Skin epidermis (tissue), 12 donors: Measurements from ENCODE around the gene TTC38.
"Not testable (repeated sequence)": the region's sequence is repeated elsewhere in the genome, so short reads cannot be mapped to it uniquely, and the experiment has no call there.

Experiments
- H3K27ac ChIP-seq, 21 experiments: fragments of 200-600 bp; sonication (generic) in 11 of 21; one replicate each; pipeline ENCODE4 v1.5.0; 2020; ENCODE audit warnings: mild to moderate bottlenecking in 3 of 21, inconsistent platforms in 2 of 21, moderate library complexity in 2 of 21
- H3K4me3 ChIP-seq, 7 experiments: fragments of 200-600 bp; sonication (generic) in 2 of 7; one replicate each; pipeline ENCODE4 v1.5.0; 2020; ENCODE audit warnings: inconsistent platforms in 2 of 7, mild to moderate bottlenecking in 2 of 7, moderate library complexity in 1 of 7

TTC38 gene

GRCh38 chr22:46290843-46291785 lies 23.3 kb downstream of the TTC38 start:
- no peak overlapping the region for H3K4me3 ChIP-seq
- H3K27ac ChIP-seq = no peak overlapping the region

DNA sequence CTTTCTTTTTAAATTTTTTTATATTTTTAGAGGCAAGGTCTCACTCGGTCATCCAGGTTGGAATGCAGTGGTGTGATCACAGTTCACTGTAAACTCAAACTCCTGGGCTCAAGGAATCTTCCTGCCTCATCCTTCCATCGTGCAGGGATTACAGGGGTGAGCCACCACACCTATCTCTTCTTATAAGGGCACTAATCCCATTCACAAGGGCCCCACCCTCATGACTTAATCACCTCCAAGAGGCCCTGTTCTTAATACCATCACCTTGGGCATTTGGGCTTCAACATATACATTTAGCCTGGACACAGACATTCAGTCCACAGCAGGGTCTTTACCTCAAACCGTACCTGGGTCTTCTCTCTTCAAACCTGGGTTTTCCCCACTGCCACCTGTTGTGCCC lies 24.4 kb downstream of the TTC38 start:
- Histone ChIP-seq H3K4me3 (no peak overlapping the region), H3K27ac (peak overlapping the region in 2 of 21 experiments; percentile 9 to 17)

DNA sequence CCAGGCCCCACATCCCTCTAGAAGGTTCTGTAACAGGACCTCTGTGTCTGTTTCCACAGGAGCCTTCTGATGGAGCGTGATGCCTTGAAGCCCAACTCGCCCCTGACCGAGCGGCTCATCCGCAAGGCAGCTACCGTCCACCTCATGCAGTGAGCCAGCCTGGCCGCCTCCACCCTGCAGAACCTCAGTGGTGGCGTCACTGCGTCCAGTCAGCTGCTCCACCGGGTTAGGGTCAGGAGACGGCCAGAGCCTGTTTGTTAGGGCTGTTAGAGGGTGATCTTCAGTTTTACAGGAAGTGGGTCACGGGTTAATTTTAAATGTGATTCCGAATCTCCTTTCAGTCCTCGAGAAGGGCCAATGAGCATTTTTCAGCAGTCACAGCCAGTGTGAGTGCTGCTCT lies 24.9 kb downstream of the TTC38 start:
- Histone ChIP-seq H3K4me3 (no peak overlapping the region), H3K27ac (peak overlapping the region in 6 of 21 experiments; percentile 9 to 82 (median 60))

DNA sequence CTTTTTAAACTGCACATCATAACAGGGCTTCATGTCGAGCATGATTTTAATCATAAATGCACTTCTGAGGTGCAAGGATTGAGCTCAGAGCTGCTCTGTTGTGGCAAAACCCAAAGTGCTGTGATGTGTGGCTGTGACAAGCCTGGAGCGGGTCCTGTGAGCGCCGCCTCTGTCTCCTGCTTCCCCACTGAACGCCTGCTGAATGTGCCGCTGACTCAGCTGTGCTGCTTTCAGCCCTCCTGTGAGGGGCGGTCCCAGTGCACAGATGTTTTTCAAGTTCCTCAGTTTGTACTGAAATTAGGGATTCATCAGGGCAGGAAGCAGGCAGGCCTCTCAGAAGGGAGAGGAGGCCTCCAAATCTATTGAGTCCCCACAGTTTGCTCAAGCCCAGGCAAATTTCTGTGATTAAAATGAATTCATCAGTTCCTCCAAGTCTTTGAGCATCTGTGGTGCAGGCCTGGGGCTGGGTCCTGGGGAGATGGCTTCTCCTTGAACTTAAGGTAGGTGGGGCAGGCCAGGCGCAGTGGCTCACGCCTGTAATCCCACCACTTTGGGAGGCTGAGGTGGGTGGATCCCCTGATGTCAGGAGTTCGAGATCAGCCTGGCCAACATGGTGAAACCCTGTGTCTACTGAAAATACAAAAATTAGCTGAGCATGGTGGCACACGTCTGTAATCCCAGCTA lies 25.9 kb downstream of the TTC38 start:
- H3K27ac ChIP-seq = peak overlapping the region in 12 of 21 experiments; percentile 22 to 82 (median 55)
- H3K4me3 ChIP-seq = no peak overlapping the region

DNA sequence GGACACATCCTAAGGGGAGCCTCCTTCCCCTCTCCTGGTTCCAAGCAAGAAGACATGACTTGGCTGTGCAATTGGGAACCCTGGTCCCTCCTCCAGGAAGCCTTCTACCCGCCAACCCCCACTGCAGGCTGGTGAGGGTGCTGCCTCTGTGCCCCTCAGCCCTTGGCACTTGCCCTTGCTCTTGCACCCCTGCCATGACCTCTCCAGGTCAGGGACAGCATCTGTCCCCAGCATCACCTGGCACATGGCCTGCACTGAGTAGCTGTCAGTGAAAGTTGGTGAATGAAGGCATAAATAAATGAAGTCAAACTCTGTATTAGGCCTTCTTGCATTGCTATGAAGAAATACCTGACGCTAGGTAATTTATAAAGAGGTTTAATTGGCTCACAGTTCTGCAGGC lies 27.0 kb downstream of the TTC38 start:
- Histone ChIP-seq H3K4me3 (no peak overlapping the region), H3K27ac (peak overlapping the region in 1 of 21 experiments; percentile 94)

GRCh38 chr22:46295277-46295971 lies 27.6 kb downstream of the TTC38 start:
- Histone ChIP-seq H3K27ac (peak overlapping the region in 17 of 21 experiments; percentile 76 to 97 (median 94)), H3K4me3 (peak overlapping the region in 6 of 7 experiments; percentile 51 to 73 (median 66))

- H3K27ac ChIP-seq = peak within 1 kb of the TSS; percentile 14 to 97 (median 93)
- H3K4me3 ChIP-seq = peak within 1 kb of the TSS; percentile 51 to 73 (median 66)
Measured at GRCh38 chr22:46296257-46297150, 28.7 kb downstream of the TTC38 start, which contains the start of gene GTSE1. TSS of gene GTSE1 (plus strand) at chr22:46296870. CDS start at chr22:46297401, 531 bp downstream.

DNA sequence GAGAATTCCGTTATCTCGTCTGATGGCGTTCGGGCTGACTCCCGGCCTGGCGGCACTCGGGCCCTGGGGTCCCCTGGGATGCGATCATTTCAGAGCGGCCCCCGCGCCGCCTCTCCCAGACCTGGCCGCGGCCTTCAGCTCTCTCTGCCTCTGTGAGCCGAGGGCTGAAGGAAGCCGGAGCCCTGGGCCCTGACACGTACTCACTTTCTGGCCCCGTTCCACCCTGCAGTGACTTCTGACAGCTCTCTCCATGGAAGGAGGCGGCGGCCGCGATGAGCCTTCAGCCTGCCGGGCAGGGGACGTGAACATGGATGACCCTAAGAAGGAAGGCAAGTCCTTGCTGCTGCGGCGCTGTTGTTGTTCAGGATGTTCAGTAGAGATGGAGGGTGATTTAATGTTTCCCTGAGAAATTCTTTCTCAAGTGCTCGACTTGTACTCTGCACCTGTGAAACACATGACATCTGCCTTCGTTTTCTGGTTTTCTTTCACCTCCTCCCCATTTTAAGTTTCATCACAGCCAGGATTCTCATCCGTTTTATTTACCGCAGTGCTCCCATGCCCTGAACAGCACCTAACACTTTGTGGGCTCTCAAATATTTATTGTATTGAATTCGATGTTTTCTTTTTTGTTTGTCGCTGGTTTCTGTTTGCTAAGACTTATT lies 29.5 kb downstream of the TTC38 start:
- peak overlapping the region in 13 of 21 experiments; percentile 22 to 97 (median 94) for H3K27ac ChIP-seq
- H3K4me3 ChIP-seq = peak overlapping the region; percentile 51 to 73 (median 66)

GRCh38 chr22:46299101-46299500 lies 31.3 kb downstream of the TTC38 start:
- H3K27ac ChIP-seq = no peak overlapping the region
- no peak overlapping the region for H3K4me3 ChIP-seq

- Histone ChIP-seq H3K4me3 (no peak overlapping the region), H3K27ac (no peak overlapping the region)
Measured at GRCh38 chr22:46300491-46300890, 32.7 kb downstream of the TTC38 start.

DNA sequence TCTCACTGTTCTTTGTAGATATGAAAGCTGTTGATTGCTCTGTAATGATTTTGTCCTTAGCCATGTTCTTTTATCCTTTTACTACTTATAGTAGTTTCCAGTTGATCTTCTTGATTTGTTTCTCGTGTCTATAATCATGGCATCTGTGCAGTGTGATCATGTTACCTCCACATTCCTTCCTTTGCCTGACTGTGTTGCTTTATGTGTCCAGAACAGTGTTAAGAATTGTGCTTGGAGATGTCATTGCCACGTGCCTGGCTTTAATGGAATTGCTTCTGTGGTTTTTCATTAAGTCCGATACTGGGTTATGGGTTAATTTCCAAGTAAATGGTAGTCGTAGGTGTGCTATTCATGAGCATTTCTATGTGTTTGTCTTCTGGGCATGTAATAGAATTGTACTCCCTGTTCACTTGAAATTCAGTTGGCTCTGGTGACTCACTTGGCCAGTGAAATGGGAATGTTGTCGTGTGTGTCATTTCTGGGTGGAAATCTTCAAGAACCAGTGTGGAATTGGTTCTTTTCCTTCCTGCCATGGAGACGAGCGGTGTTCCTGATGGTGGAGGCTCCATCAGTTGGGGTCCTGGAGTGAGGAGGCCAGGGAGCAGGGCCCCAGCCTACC lies 35.6 kb downstream of the TTC38 start:
- Histone ChIP-seq H3K4me3 (no peak overlapping the region), H3K27ac (no peak overlapping the region)

GRCh38 chr22:46308283-46308988 lies 40.6 kb downstream of the TTC38 start:
- no peak overlapping the region for H3K4me3 ChIP-seq
- no peak overlapping the region for H3K27ac ChIP-seq

DNA sequence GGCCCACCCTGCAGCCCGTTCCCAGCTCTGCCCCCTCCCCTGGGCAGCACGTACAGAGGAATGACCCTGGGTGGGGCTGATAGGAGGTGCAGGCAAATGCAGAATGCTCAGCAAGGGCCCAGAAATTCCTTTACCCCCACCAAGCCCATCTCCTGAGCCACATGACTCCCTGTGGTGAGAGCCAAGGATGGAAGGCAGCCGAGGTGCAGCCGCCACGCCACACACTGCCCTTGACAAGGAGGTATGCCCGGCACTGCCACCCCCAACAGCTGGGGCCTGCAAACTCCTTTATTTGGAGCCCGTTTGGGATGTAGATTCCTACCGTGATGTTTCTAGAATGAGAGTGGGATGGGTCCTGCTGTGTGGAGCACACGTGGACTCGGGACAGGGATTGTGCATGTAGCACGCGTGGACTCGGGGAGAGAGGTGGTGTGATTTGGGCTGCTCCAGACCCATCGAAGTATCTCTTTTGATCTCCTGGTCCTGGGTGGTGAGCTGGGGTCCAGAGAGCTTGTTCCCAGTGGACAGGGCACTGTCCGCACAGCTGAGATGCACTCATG lies 41.8 kb downstream of the TTC38 start:
- H3K4me3 ChIP-seq = no peak overlapping the region
- H3K27ac ChIP-seq = no peak overlapping the region

DNA sequence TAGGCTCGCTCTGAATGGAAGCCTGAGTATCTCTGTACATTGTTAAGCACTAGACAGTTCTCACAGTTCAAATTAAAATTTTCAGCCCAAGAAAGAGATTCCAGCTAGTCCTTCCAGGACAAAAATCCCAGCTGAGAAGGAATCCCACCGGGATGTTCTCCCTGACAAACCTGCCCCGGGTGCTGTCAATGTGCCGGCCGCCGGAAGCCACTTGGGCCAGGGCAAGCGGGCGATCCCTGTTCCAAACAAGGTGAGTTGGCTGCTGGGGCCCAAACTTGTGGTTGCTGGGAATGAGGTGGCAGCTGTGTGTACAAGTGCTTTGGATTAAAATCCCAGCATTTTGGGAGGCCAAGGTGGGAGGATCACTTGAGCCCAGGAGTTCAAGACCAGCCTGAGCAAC lies 44.2 kb downstream of the TTC38 start:
- no peak overlapping the region for H3K4me3 ChIP-seq
- no peak overlapping the region for H3K27ac ChIP-seq

GRCh38 chr22:46312848-46313247 lies 45.0 kb downstream of the TTC38 start:
- not testable (repeated sequence) for H3K4me3 ChIP-seq, H3K27ac ChIP-seq

DNA sequence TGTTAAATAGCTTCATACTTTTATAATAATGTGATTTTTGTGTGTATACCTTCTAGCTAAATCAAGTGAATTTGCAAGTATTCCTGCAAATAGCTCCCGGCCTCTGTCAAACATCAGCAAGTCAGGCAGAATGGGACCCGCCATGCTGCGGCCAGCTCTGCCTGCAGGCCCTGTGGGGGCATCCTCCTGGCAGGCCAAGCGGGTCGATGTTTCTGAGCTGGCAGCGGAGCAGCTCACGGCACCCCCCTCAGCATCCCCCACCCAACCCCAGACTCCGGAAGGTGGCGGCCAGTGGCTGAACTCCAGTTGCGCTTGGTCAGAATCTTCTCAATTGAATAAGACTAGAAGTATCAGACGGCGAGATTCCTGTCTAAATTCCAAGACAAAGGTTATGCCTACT lies 48.2 kb downstream of the TTC38 start:
- H3K27ac ChIP-seq = no peak overlapping the region
- H3K4me3 ChIP-seq = no peak overlapping the region

- H3K4me3 ChIP-seq = no peak overlapping the region
- no peak overlapping the region for H3K27ac ChIP-seq
Measured at GRCh38 chr22:46317646-46318045, 49.8 kb downstream of the TTC38 start.
